ENCODE data around the gene NSMCE4A.
"Not testable (repeated sequence)": the region's sequence is repeated elsewhere in the genome, so short reads cannot be mapped to it uniquely, and the experiment has no call there.

Gene NSMCE4A

DNA sequence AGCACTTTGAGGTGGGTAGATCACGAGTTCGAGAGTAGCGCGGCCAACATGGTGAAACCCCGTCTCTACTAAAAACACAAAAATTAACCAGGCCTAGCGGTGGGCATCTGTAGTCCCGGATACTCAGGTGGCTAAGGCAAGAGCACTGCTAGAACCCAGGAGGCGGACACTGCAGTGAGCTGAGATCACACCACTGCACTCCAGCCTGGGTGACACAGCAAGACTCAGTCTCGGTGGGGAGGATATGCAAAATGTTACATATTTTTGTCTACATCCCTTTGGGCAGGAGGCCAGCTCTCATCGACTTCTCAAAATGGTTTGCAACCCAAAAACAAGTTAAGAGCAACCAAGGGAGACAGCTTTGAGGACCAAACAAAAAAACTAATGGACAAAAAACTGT, 55.4 kb downstream of the NSMCE4A start:
- Histone ChIP-seq H3K9me2 (replicated peaks; ENCODE audit: low read depth, low read length) (no peaks in the 10 kb centered on the region), H3K9ac (ENCODE audit: low read depth, low read length, poor library complexity, severe bottlenecking) (no peak overlapping the region), H3K27me3 (ENCODE audit: insufficient read depth, low read length, poor library complexity, severe bottlenecking) (no peaks in the 10 kb centered on the region), H3K4me1 (ENCODE audit: insufficient read depth, low read length, poor library complexity, severe bottlenecking) (peaks cover 1% of the 10 kb centered on the region), H3K9me3 (ENCODE audit: insufficient read depth, low read depth, low read length) (no peaks in the 10 kb centered on the region), H3K36me3 (ENCODE audit: insufficient read depth, low read length) (peaks cover 5% of the 10 kb centered on the region; the same call in 1 of the 2 replicates), H3K4me2 (ENCODE audit: low read depth, low read length, poor library complexity, severe bottlenecking) (no peak overlapping the region), H4K20me1 (ENCODE audit: insufficient read depth, low read length, poor library complexity, severe bottlenecking) (no peaks in the 10 kb centered on the region), H3F3A (ENCODE audit: low read depth) (no peaks in the 10 kb centered on the region), H3K79me2 (ENCODE audit: insufficient read depth, low read length) (peaks cover 19% of the 10 kb centered on the region; the same call in 1 of the 2 replicates), H2AFZ (ENCODE audit: low read length) (no peak overlapping the region), H3K4me3 (ENCODE audit: low read length, poor library complexity, severe bottlenecking) (no peak overlapping the region)
- TF ChIP-seq, protein P1, sequence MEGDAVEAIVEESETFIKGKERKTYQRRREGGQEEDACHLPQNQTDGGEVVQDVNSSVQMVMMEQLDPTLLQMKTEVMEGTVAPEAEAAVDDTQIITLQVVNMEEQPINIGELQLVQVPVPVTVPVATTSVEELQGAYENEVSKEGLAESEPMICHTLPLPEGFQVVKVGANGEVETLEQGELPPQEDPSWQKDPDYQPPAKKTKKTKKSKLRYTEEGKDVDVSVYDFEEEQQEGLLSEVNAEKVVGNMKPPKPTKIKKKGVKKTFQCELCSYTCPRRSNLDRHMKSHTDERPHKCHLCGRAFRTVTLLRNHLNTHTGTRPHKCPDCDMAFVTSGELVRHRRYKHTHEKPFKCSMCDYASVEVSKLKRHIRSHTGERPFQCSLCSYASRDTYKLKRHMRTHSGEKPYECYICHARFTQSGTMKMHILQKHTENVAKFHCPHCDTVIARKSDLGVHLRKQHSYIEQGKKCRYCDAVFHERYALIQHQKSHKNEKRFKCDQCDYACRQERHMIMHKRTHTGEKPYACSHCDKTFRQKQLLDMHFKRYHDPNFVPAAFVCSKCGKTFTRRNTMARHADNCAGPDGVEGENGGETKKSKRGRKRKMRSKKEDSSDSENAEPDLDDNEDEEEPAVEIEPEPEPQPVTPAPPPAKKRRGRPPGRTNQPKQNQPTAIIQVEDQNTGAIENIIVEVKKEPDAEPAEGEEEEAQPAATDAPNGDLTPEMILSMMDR (conservative IDR thresholded peaks at IDR 0.05; ENCODE audit: low read length) = no peak
- no peak for TF ChIP-seq EZH2phosphoT487 (IDR thresholded peaks at IDR 0.05; ENCODE audit: borderline replicate concordance)

DNA sequence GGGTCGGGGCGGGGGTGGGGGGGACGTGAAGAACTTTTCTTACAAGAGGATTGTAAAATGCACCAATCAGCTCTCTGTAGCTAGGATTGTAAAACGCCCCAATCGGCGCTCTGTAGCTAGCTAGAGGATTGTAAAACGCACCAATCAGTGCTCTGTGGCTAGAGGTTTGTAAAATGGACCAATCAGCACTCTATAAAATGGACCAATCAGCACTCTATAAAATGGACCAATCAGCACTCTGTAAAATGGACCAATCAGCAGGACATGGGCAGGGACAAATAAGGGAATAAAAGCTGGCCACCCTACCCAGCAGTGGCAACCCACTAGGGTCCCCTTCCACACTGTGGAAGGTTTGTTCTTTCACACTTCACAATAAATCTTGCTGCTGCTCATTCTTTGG, 56.2 kb downstream of the NSMCE4A start:
- H3K4me3 ChIP-seq (ENCODE audit: low read length, poor library complexity, severe bottlenecking); H3F3A ChIP-seq (ENCODE audit: low read depth); H3K9me2 ChIP-seq (replicated peaks; ENCODE audit: low read depth, low read length); H3K9ac ChIP-seq (ENCODE audit: low read depth, low read length, poor library complexity, severe bottlenecking); H4K20me1 ChIP-seq (ENCODE audit: insufficient read depth, low read length, poor library complexity, severe bottlenecking); H3K4me1 ChIP-seq (ENCODE audit: insufficient read depth, low read length, poor library complexity, severe bottlenecking); H2AFZ ChIP-seq (ENCODE audit: low read length); H3K9me3 ChIP-seq (ENCODE audit: insufficient read depth, low read depth, low read length); H3K4me2 ChIP-seq (ENCODE audit: low read depth, low read length, poor library complexity, severe bottlenecking); H3K27me3 ChIP-seq (ENCODE audit: insufficient read depth, low read length, poor library complexity, severe bottlenecking): not testable (repeated sequence)
- Histone ChIP-seq H3K36me3 (ENCODE audit: insufficient read depth, low read length) (peaks cover 11% of the 10 kb centered on the region; the same call in 1 of the 2 replicates), H3K79me2 (ENCODE audit: insufficient read depth, low read length) (peaks cover 12% of the 10 kb centered on the region; the same call in 1 of the 2 replicates)

DNA sequence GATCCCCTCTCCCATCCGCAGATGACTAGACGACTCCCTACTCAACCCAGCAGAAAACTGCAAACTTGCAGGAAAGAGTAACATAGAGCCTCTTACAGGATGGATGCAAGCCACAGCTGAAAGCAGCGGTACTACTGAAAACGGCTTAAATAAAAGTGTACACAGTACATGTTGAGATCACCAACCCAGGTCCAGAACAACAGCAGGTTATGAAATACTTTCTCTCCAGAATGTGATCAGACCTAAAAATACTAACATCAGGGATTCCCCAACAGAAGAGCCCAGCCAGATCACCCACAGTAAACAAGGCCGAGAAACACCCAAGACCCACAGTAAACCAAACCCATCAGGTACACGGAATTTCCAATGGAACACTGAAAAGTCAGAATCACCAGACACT, 60.4 kb downstream of the NSMCE4A start:
- H3K79me2 ChIP-seq (ENCODE audit: insufficient read depth, low read length) = 0 out of 2 replicates have a peak, but pooled peaks cover 3% of the 10 kb centered on the region
- no peaks in the 10 kb centered on the region for H3K9me3 ChIP-seq (ENCODE audit: insufficient read depth, low read depth, low read length)
- H2AFZ ChIP-seq (ENCODE audit: low read length) = no peak overlapping the region
- H3F3A ChIP-seq (ENCODE audit: low read depth) = no peaks in the 10 kb centered on the region
- H3K9ac ChIP-seq (ENCODE audit: low read depth, low read length, poor library complexity, severe bottlenecking) = no peak overlapping the region
- H3K36me3 ChIP-seq (ENCODE audit: insufficient read depth, low read length) = peaks cover 26% of the 10 kb centered on the region; the same call in 1 of the 2 replicates
- no peak overlapping the region for H3K4me2 ChIP-seq (ENCODE audit: low read depth, low read length, poor library complexity, severe bottlenecking)
- no peak for TF ChIP-seq EZH2phosphoT487 (IDR thresholded peaks at IDR 0.05; ENCODE audit: borderline replicate concordance)
- TF ChIP-seq, protein P1 (conservative IDR thresholded peaks at IDR 0.05; ENCODE audit: low read length) = no peak
- no peaks in the 10 kb centered on the region for H3K4me1 ChIP-seq (ENCODE audit: insufficient read depth, low read length, poor library complexity, severe bottlenecking)
- no peaks in the 10 kb centered on the region for H4K20me1 ChIP-seq (ENCODE audit: insufficient read depth, low read length, poor library complexity, severe bottlenecking)
- no peaks in the 10 kb centered on the region for H3K27me3 ChIP-seq (ENCODE audit: insufficient read depth, low read length, poor library complexity, severe bottlenecking)
- no peaks in the 10 kb centered on the region for H3K9me2 ChIP-seq (replicated peaks; ENCODE audit: low read depth, low read length)
- no peak overlapping the region for H3K4me3 ChIP-seq (ENCODE audit: low read length, poor library complexity, severe bottlenecking)

DNA sequence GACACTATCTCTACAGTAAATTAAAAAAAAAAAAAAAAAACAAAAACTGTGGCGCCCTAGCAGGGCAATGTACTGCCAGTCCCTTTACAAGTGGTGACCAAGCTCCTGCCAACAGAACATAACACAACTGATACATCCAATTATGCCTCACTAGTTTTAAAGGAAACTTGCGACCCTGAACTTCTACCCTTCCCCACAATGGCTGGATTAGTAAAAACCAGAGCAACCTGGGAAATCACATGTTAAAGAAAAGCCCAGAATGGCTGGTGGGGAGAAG, 63.7 kb downstream of the NSMCE4A start:
- Histone ChIP-seq H3K4me2 (ENCODE audit: low read depth, low read length, poor library complexity, severe bottlenecking) (no peak overlapping the region), H3K27me3 (ENCODE audit: insufficient read depth, low read length, poor library complexity, severe bottlenecking) (no peaks in the 10 kb centered on the region), H3F3A (ENCODE audit: low read depth) (no peaks in the 10 kb centered on the region), H3K79me2 (ENCODE audit: insufficient read depth, low read length) (no peaks in the 10 kb centered on the region), H4K20me1 (ENCODE audit: insufficient read depth, low read length, poor library complexity, severe bottlenecking) (no peaks in the 10 kb centered on the region), H3K4me3 (ENCODE audit: low read length, poor library complexity, severe bottlenecking) (no peak overlapping the region), H3K9ac (ENCODE audit: low read depth, low read length, poor library complexity, severe bottlenecking) (no peak overlapping the region), H3K9me2 (replicated peaks; ENCODE audit: low read depth, low read length) (no peaks in the 10 kb centered on the region), H3K36me3 (ENCODE audit: insufficient read depth, low read length) (peaks cover 24% of the 10 kb centered on the region; the same call in 1 of the 2 replicates), H2AFZ (ENCODE audit: low read length) (no peak overlapping the region), H3K9me3 (ENCODE audit: insufficient read depth, low read depth, low read length) (no peaks in the 10 kb centered on the region), H3K4me1 (ENCODE audit: insufficient read depth, low read length, poor library complexity, severe bottlenecking) (no peaks in the 10 kb centered on the region)
- TF ChIP-seq, protein P1 (conservative IDR thresholded peaks at IDR 0.05; ENCODE audit: low read length) = no peak
- TF ChIP-seq EZH2phosphoT487 (IDR thresholded peaks at IDR 0.05; ENCODE audit: borderline replicate concordance) = no peak

Data from Loucy (cell line).